Stimulated activated CD8-positive, alpha-beta memory T cell treated with anti-CD3 and anti-CD28 coated beads, Interleukin-7, amount 100 ng/mL, for 4 hours (primary cell): ENCODE results near the gene INTS13.
"Not testable (repeated sequence)": the region's sequence is repeated elsewhere in the genome, so short reads cannot be mapped to it uniquely, and the experiment has no call there.

ENCODE experiments used
- DNase-seq, 2 donors: peaks; one replicate each; pipeline ENCODE4 v3.0.0-alpha.2; 2020; ENCODE audit warnings: low read depth in 2 of 2

INTS13 gene

DNA sequence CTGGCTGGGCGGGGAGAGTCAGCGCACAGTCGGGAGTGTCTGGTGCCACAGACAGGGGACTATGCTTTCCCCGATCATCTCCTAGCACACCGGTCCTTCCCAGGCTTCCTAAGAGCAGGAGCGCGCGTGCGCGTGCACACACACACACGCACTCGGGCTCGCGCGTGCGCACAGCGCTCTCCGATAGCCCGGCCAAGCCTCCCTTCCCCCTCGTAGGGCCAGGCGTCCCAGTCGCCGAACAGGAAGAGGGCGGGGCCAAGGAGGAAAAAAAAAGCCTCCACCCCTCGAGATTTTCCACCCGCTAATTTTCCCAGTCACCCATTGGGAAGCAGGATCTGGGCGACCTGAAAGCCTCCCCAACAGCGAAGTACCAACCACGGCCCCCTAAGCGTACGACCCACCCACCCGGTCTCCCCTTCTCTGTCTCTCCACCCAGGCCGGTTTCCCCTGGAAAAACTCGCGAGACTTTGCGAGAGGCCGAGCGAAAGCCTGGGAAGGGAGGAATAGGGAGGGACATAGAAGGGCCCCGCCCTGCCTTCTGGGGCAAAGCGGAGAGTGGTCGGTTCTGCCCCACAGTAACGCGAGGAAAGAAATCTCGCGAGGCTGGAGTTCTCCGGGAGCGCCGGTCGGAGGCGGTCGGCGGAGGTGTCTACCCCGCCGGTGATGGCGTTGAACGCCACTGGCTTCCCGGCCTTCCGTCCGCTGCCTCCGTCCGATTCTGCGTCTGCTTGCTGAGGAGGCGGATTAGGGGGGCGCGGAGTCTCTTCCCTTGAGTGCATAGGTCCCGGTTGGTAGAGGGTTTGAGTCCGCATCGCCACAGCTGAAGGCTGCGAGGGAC lies at the start of gene INTS13, which contains the start of gene FGFR1OP2:
TSS of gene INTS13 (minus strand) at position 119 of the 838 bp plus-strand sequence. CDS start 1,178 bp downstream, outside the sequence.
TSS of gene FGFR1OP2 (plus strand) at position 608 of the 838 bp plus-strand sequence. CDS start 15,689 bp downstream, outside the sequence.
- peak; percentile 94 to 95 for DNase-seq

GRCh38 chr12:26982866-26983265 lies 45.1 kb upstream of the INTS13 start:
- DNase-seq, result no peak

DNA sequence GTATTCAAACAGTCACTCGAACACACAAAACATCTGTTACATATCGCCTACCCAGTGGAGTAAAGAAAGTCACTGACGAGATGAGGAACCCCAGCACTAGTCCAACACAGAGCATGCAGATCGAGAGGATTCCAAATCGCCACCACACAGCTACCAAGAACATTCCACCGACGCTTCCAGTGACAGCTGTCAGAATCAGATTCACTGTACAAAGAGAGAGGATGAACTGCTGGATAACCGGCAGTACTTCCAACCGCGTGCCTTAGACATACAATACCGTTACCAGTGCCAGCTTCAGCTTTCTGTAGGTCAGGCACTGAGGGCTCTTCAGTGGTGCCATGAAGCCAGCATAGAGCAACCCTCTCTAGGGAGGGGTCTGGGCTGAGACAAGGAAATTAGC lies 42.0 kb upstream of the INTS13 start:
- DNase-seq, result no peak

- DNase-seq, result no peak
Measured at GRCh38 chr12:26978801-26979200, 41.0 kb upstream of the INTS13 start.

GRCh38 chr12:26976687-26977086 lies 38.9 kb upstream of the INTS13 start:
- no peak for DNase-seq

- DNase-seq, result peak; percentile 26 to 40
Measured at GRCh38 chr12:26971963-26972362, 34.2 kb upstream of the INTS13 start.

- no peak for DNase-seq
Measured at GRCh38 chr12:26970136-26970535, 32.4 kb upstream of the INTS13 start.

DNA sequence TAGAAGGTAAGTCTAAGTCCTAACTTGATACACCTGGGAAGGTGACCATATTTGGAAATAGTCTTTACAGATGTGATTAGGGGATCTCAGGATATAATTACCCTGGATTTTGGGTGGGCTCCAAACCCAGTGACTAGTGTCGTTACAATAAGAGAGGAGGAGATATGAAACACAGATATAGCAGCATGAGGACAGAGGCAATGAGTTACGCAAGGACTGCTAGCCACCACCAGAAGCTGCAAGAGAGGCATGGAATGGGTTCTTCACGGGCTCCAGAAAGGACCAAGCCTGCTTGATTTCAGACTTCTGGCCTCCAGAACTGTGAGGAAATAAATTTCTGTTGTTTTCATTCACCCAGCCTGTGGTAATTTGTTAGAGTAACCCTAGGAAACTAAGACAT lies 29.1 kb upstream of the INTS13 start:
- DNase-seq, result no peak

DNA sequence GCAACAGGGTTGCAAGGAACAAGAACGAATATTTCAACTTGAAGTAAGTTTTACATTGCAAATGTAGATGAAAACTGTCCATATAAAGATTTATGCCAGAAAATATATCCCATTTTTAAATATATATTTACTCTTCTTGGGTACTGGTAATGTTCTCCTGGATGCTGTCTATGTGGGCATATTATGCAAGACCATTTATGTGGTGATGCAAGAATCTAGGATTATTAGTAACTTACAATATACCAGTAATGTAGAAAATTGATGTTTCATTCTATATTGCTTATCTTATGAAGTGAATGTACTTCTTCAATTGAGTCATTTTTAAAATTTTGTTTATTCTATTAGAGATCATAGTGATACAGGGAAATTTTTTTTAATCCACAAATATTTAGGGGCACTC lies 25.6 kb upstream of the INTS13 start:
- no peak for DNase-seq

GRCh38 chr12:26961803-26962202 lies 24.0 kb upstream of the INTS13 start:
- no peak for DNase-seq

DNA sequence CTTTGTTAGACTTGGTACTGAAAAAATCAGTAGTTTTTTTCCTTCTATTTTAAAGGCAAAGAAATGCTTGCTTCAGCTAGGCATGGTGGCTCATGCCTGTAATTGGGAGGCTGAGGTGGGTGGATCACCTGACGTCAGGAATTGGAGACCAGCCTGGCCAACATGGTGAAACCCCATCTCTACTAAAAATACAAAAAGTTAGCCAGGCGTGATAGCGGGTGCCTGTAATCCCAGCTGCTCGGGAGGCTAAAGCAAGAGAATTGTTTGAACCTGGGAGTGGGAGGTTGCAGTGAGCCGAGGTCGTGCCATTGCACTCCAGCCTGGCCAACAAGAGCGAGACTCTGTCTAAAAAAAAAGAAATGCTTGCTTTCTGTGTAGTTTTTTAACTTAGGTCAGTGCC lies 23.6 kb upstream of the INTS13 start:
- not testable (repeated sequence) for DNase-seq

DNA sequence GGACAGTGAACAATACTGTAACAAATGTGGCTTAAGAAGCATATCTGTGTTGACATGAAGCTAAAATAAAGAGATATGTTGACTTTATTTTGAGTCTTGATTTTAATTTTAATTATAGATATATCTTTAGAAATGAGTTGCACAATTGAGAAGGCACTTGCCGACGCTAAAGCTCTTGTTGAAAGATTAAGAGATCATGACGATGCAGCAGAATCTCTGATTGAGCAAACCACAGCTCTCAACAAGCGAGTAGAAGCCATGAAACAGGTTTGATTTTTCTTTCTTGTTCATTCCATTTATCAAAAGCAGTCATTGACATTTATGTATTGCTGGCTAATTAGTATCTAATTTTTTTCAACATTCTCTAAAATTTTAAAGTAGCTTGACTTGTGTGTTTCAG lies 16.2 kb upstream of the INTS13 start:
- DNase-seq, result no peak

DNA sequence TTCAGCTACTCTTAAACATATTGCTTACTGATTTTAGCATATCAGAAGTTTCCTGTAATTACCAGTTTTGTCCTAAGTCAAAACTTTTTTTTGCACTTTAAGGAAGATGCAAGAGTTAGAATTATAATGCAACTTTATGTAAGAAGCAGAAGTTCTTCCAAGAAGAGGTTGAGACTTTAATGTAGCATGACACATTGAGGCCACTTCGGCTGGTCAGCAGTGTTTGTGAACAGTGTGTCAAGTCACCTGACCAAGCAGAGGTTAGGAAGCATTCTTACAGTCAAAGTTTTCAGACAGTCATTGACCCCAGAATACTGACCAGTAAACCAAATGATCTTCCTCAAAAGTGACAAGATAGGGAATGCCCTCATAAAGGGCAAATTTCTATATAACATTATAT lies 15.7 kb upstream of the INTS13 start:
- no peak for DNase-seq

- no peak for DNase-seq
Measured at GRCh38 chr12:26948309-26948708, 10.5 kb upstream of the INTS13 start.

DNA sequence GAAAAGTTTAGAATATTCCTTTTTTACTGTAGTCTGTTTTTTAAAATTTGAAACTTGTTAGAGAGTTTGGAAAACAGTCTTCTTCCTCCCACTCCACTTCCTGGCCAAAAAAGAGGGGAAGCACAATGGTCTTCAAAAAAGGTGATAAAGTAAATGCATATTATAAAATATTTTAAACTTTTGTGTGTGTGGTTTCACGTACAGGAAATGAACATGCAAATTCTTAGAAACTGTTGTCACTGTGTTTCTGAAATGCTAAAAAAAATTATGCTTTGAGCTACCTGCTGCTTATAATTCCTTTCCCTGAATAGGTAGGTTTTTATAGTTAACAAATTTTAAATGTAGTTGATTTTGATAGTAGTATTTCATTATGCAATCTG lies 3.4 kb upstream of the INTS13 start:
- DNase-seq, result no peak

DNA sequence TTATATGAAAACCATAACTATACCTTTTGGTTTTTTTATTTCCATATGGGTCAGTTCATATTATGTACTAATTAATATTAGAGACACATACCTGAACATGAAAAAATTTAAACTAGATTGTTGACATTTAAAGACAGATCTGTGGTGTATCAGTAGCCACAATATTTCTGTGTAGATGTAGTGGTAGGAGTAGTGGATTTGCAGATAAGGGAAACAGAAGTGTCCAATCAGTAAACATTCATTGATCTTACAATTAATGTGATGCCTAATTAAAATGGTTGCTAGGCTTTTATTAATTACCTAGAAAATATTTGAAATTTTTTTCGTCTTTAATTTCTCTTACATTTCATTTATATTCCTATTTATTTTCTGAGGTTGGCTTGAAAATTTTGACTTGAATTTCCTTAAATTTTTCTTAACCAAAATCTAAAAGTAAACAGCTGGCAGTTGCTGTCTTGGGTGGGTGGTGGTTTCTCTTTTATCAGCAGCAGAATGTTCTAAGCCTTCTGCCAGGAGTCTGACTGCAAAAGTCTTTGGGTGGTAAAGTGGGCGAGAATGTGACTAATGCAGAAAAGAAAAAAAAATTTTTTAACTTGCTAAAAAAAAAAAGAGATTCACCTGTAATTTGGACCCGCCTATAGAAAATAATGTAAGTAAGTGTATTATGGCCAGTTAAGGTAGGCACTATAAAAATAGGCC lies 2.9 kb upstream of the INTS13 start:
- DNase-seq, result peak in 1 of 2 donors; percentile 18

GRCh38 chr12:26939953-26940352 lies 2.2 kb upstream of the INTS13 start:
- DNase-seq, result no peak

- DNase-seq, result no peak
Measured at GRCh38 chr12:26939192-26939832, 1.5 kb upstream of the INTS13 start.

GRCh38 chr12:26938701-26939062 lies 901 bp upstream of the INTS13 start:
- no peak for DNase-seq

DNA sequence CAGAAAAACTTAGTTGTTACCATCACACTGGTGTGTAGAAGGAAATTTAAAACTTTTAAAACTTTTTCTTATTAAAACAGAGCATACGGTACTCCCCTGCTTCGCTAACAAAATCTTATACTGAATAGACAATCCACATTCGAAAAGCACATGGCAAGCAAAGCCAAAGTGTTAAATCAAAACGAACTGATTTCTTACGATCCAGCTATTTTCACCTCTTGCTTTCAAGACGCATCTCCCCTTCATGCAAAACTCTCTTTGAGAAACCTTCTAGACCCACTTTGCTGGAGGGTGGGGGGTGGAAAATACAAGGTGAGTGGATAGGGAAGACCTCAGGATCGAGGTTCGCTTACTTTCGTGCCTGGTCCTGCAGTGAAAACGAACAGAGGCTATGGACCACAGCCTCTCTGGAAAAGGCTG lies 328 bp downstream of the INTS13 start:
- no peak for DNase-seq

GRCh38 chr12:26936559-26937442 lies 980 bp downstream of the INTS13 start:
- DNase-seq, result no peak
